Endothelial cell of umbilical vein (primary cell): ENCODE results near the gene PLLP. TPM values are rescaled to one million over a fixed set of nuclear protein-coding genes. Genes with fewer than 3 reads are reported as not detected.

Experiments used
- BruUV-seq: library from RNA; stranded (reverse); fragments of 400-500 nt; replicated peaks from 2 replicates; lab custom pipeline; 2021; lab: Mats Ljungman, UMichigan
- CTCF ChIA-PET: fragments of 300-600, 350-600 bp; sonication (Branson Sonifier 250); formaldehyde crosslinking; loops from one replicate; lab custom pipeline; 2021; ENCODE audit warnings: antibody characterized with exemption, inconsistent platforms; lab: Charles Lee
- POLR2A ChIA-PET: fragments of 300-600, 350-600 bp; sonication (Branson Sonifier 250); formaldehyde crosslinking; loops from one replicate; lab custom pipeline; 2021; ENCODE audit warnings: antibody characterized with exemption, inconsistent platforms; lab: Charles Lee
- DNase-seq: peaks from one replicate; pipeline ENCODE4 v3.0.0-alpha.2; 2011; ENCODE audit warnings: low read depth, low spot score
- FAIRE-seq: peaks from 2 replicates; lab custom pipeline; 2011; peaks lifted over from hg19 to GRCh38; lab: Jason Lieb, UNC
- H2AFZ ChIP-seq: 2 replicates; pipeline ENCODE4 v1.6.0; 2012; ENCODE audit warnings: low read depth, low read length, control low read depth, inconsistent platforms
- H3K27ac ChIP-seq: 2 replicates; pipeline ENCODE4 v1.5.1; 2011; ENCODE audit warnings: low read depth, mild to moderate bottlenecking, control low read depth, low read length, moderate library complexity; ENCODE audit not compliant: insufficient read depth
- H3K27me3 ChIP-seq, 2 experiments: 2 replicates each; pipeline versions ENCODE4 v1.6.0 to v1.6.1; 2011; ENCODE audit warnings: low read length in 2 of 2, mixed read lengths in 1 of 2; ENCODE audit not compliant: control insufficient read depth in 2 of 2, insufficient read depth in 2 of 2
- H3K36me3 ChIP-seq, 2 experiments: 2 replicates in 1 of 2; 3 replicates in 1 of 2; pipeline ENCODE4 v1.5.1; 2011; ENCODE audit warnings: low read length in 2 of 2, mild to moderate bottlenecking in 1 of 2, moderate library complexity in 1 of 2; ENCODE audit not compliant: control insufficient read depth in 2 of 2, insufficient read depth in 2 of 2; ENCODE audit errors: extremely low read depth in 1 of 2
- H3K4me1 ChIP-seq: 3 replicates; pipeline ENCODE4 v1.5.1; 2011; ENCODE audit warnings: mild to moderate bottlenecking, low read length; ENCODE audit not compliant: control insufficient read depth, insufficient read depth; ENCODE audit errors: extremely low read depth
- H3K4me2 ChIP-seq: 2 replicates; pipeline ENCODE4 v1.6.1; 2011; ENCODE audit warnings: low read length, control low read depth, mixed read lengths; ENCODE audit not compliant: insufficient read depth
- H3K4me3 ChIP-seq, 3 experiments: fragments of 200-600 bp in 1 of 3; sonication (generic), shearing (Covaris generic) in 1 of 3; replicated peaks in 1 of 3; 2 replicates each; pipeline ENCODE4 v1.5.1; 2011 to 2016; ENCODE audit warnings: control low read depth in 3 of 3, low read length in 3 of 3, mild to moderate bottlenecking in 2 of 3, inconsistent platforms in 1 of 3, low read depth in 1 of 3, moderate library complexity in 1 of 3; ENCODE audit not compliant: insufficient read depth in 1 of 3
- H3K79me2 ChIP-seq: 2 replicates; pipeline ENCODE4 v1.6.0; 2012; ENCODE audit warnings: low read length, inconsistent platforms; ENCODE audit not compliant: control insufficient read depth, insufficient read depth
- H3K9ac ChIP-seq: replicated peaks from 2 replicates; pipeline ENCODE3; 2011; ENCODE audit warnings: low read length, control low read depth; ENCODE audit not compliant: insufficient read depth; ENCODE audit errors: extremely low read depth
- H3K9me1 ChIP-seq: replicated peaks from 3 replicates; pipeline ENCODE4 v1.6.0; 2011; ENCODE audit warnings: mild to moderate bottlenecking, low read length; ENCODE audit not compliant: control insufficient read depth, insufficient read depth; ENCODE audit errors: extremely low read depth
- H3K9me3 ChIP-seq: replicated peaks from 2 replicates; pipeline ENCODE4 v1.5.1; 2012; ENCODE audit warnings: low read length, inconsistent platforms; ENCODE audit not compliant: control insufficient read depth, insufficient read depth
- H4K20me1 ChIP-seq: replicated peaks from 2 replicates; pipeline ENCODE3; 2011; ENCODE audit warnings: mild to moderate bottlenecking, low read length; ENCODE audit not compliant: control insufficient read depth, insufficient read depth; ENCODE audit errors: extremely low read depth
- CTCF ChIP-seq, 2 donors: IDR thresholded peaks; 1 replicate in 1 of 2; 2 replicates in 1 of 2; pipeline ENCODE4 v1.5.1; 2011; ENCODE audit warnings: low read length in 2 of 2, mild to moderate bottlenecking in 2 of 2, moderate library complexity in 2 of 2, control low read depth in 1 of 2, inconsistent platforms in 1 of 2, low read depth in 1 of 2; ENCODE audit not compliant: insufficient read depth in 1 of 2; ENCODE audit errors: extremely low read depth in 1 of 2
- EZH2 ChIP-seq: IDR thresholded peaks from 2 replicates; pipeline ENCODE4 v1.6.1; 2012; ENCODE audit warnings: borderline replicate concordance, low read depth, mild to moderate bottlenecking, moderate library complexity, low read length, inconsistent platforms; ENCODE audit not compliant: severe bottlenecking
- GATA2 ChIP-seq: IDR thresholded peaks from 2 replicates; pipeline ENCODE4 v1.7.0; 2011; ENCODE audit warnings: low read depth, mild to moderate bottlenecking, moderate library complexity, mixed read lengths, low read length; ENCODE audit not compliant: insufficient read length, insufficient read depth
- JUN ChIP-seq: IDR thresholded peaks from 2 replicates; pipeline ENCODE4 v1.6.1; 2011; ENCODE audit warnings: borderline replicate concordance, low read depth; ENCODE audit not compliant: insufficient read length, insufficient read depth
- MAX ChIP-seq: IDR thresholded peaks from 2 replicates; pipeline ENCODE4 v1.6.1; 2011; ENCODE audit not compliant: insufficient read depth, insufficient read length
- MYC ChIP-seq: IDR thresholded peaks from one replicate; pipeline ENCODE4 v1.6.1; 2011; ENCODE audit warnings: mild to moderate bottlenecking, low read depth, low read length
- POLR2A ChIP-seq: IDR thresholded peaks from 2 replicates; pipeline ENCODE4 v1.6.1; 2012; ENCODE audit warnings: low read depth, mild to moderate bottlenecking, control low read depth, low read length
- POLR2AphosphoS5 ChIP-seq: IDR thresholded peaks from 2 replicates; pipeline ENCODE4 v1.6.1; 2012; ENCODE audit warnings: low read depth, mild to moderate bottlenecking, control low read depth, low read length, moderate library complexity; ENCODE audit not compliant: insufficient read depth
- dilution Hi-C: fragments of 300-500 bp; cut with MboI; formaldehyde crosslinking; loops from one replicate; pipeline ENCODE4 v1.15.0; 2019; ENCODE audit warnings: low sequenced_read_pairs; ENCODE audit not compliant: extremely low pct_ligation_motif_present
- intact Hi-C: fragments of 100-400 bp; cut with micrococcal nuclease; formaldehyde crosslinking; loops from one replicate; pipeline ENCODE4 v1.10.0; 2022
- polyA plus RNA-seq, 4 experiments: library from polyadenylated mRNA; depleted of rRNA in 3 of 4; stranded (reverse) in 3 of 4; unstranded in 1 of 4; fragments of >200 nt; gene quantifications; 2 replicates each; pipeline versions ENCODE4 v1.2.1 to v1.2.3, GENCODE V29; 2011 to 2012; ENCODE audit warnings: missing spikeins in 1 of 4
- total RNA-seq: library from RNA; stranded (reverse); gene quantifications from 2 replicates; pipeline ENCODE4 v1.2.3, GENCODE V29; 2021

The PLLP gene
- total and polyA plus RNA-seq, 2 donors (not counting 3 experiments of a cell fraction or from before 2014, with no cell fraction given), result 4.4 to 14.4 TPM

DNA sequence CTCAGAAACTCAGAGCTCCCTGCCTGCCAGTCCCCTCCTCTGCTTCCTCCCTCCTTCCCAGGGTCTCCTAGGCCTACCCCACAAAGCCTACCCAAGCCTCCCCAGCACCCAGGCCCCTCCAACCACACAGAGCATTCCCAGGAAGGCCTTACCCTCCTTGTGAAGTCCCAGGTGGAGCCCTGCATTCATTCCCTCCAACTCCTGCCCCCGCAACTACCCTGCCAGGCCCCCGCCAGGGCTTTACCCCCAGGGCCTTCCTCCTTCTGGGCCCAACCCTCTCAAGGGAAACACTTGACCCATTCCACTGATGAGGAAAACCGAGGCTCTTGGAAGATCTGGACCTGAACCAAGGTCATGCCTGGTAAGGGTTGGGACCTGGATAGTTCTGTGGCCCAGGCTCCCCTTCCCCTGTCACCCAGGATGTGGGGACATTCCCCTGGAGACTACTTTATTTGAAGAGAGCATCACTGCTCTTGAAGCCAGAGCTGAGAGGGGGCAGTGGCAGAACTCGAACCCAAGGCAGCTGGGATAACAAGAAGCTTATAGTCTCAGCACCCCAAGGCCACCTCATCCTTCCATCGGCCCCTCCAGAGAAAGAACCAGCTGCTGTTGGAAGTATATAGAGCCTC, 12.5 kb downstream of the PLLP start:
- no peak overlapping the region for H2AFZ ChIP-seq
- ChIA-PET POLR2A (no interaction called here), CTCF (interaction anchor here (1.6 kb wide), 1 partner anchor 8 kb away, joined by 4 read pairs; no protein-coding TSS in a partner anchor)
- no TSS peak for BruUV-seq
- TF ChIP-seq JUN, result no peak
- TF ChIP-seq MAX, result no peak
- TF ChIP-seq GATA2, result no peak
- TF ChIP-seq POLR2A, result no peak
- no peak for TF ChIP-seq MYC
- no peak for TF ChIP-seq EZH2
- H3K4me1 ChIP-seq, result peaks cover 7% of the 10 kb centered on the region
- H3K9me1 ChIP-seq, result no peaks in the 10 kb centered on the region
- no peaks in the 10 kb centered on the region for H3K27me3 ChIP-seq
- H3K36me3 ChIP-seq, result no peaks in the 10 kb centered on the region
- H3K4me3 ChIP-seq, result no peak overlapping the region
- FAIRE-seq (no peak), DNase-seq (no peak)
- no peaks in the 10 kb centered on the region for H3K79me2 ChIP-seq
- H3K9ac ChIP-seq, result no peak overlapping the region
- H3K27ac ChIP-seq, result no peak overlapping the region
- H4K20me1 ChIP-seq, result no peaks in the 10 kb centered on the region
- dilution Hi-C loops (no loop called here), intact Hi-C loops (no loop called here)
- no peaks in the 10 kb centered on the region for H3K9me3 ChIP-seq
- no peak overlapping the region for H3K4me2 ChIP-seq

DNA sequence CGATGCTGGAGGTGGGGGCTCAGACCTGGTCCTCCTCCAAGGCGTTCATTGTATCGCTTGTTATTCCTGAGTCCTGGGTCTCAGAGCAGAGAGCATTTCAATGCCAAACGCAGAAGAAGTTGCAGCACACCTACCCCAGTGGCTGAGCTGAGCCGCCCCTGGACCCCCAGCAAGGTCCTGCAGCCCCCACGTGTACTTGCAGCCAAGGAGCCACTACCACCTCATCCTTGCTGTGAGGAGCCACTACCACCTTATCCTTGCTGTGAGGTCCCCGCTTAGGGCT, 13.5 kb downstream of the PLLP start:
- no peak overlapping the region for H3K4me3 ChIP-seq
- H3K36me3 ChIP-seq, result no peaks in the 10 kb centered on the region
- TF ChIP-seq CTCF (IDR thresholded peaks at IDR 0.05; ENCODE audit: extremely low read depth in 1 of 2, insufficient read depth in 1 of 2, low read depth in 1 of 2, low read length in 2 of 2) (no peak), POLR2AphosphoS5 (no peak), GATA2 (no peak), MYC (no peak), EZH2 (no peak)
- no peaks in the 10 kb centered on the region for H3K9me1 ChIP-seq
- H2AFZ ChIP-seq, result no peak overlapping the region
- FAIRE-seq (no peak), DNase-seq (no peak)
- peaks cover 11% of the 10 kb centered on the region for H3K4me1 ChIP-seq
- no peak overlapping the region for H3K4me2 ChIP-seq
- H3K27ac ChIP-seq, result no peak overlapping the region
- CTCF ChIA-PET, result interaction anchor here (1.3 kb wide), 1 partner anchor 11 kb away, joined by 3 read pairs; no protein-coding TSS in a partner anchor
- POLR2A ChIA-PET, result no interaction called here
- dilution Hi-C loops, result no loop called here
- H3K9me3 ChIP-seq, result no peaks in the 10 kb centered on the region
- H3K79me2 ChIP-seq, result no peaks in the 10 kb centered on the region
- no peaks in the 10 kb centered on the region for H4K20me1 ChIP-seq
- H3K9ac ChIP-seq, result no peak overlapping the region
- intact Hi-C loops, result no loop called here
- no peaks in the 10 kb centered on the region for H3K27me3 ChIP-seq
- no TSS peak for BruUV-seq
